CMK (cell line): ENCODE measurements around the gene RPS19.

Experiments used
- DNase-seq: peaks from one replicate; pipeline ENCODE4 v3.0.0-alpha.2; 2010; ENCODE audit warnings: low read depth

The RPS19 gene

GRCh38 chr19:41879080-41879479, 19.0 kb downstream of the RPS19 start:
- DNase-seq: no peak

- no peak for DNase-seq
These were observed 19.7 kb downstream of the RPS19 start for GRCh38 chr19:41879670-41880328.

- no peak for DNase-seq
These were observed 20.3 kb downstream of the RPS19 start for GRCh38 chr19:41880329-41880708.

- no peak for DNase-seq
These were observed 22.8 kb downstream of the RPS19 start, which contains the start of gene ARHGEF1 for GRCh38 chr19:41882568-41883462. Gene ARHGEF1, plus strand, starts transcription at chr19:41883184. Its CDS starts 4,899 bp downstream, at chr19:41888083.

- no peak for DNase-seq
These were observed 23.4 kb downstream of the RPS19 start for GRCh38 chr19:41883463-41883820.

- DNase-seq: peak; percentile 92
These were observed 24.0 kb downstream of the RPS19 start for GRCh38 chr19:41883821-41884733.

GRCh38 chr19:41886761-41887710, 27.0 kb downstream of the RPS19 start:
- DNase-seq: peak; percentile 69

GRCh38 chr19:41887711-41888382, 27.8 kb downstream of the RPS19 start:
- DNase-seq: no peak

- DNase-seq: no peak
These were observed 28.9 kb downstream of the RPS19 start for GRCh38 chr19:41888926-41889325.

- no peak for DNase-seq
These were observed 29.8 kb downstream of the RPS19 start for GRCh38 chr19:41889896-41890295.

GRCh38 chr19:41890936-41891335, 30.9 kb downstream of the RPS19 start:
- no peak for DNase-seq

- DNase-seq: no peak
These were observed 32.3 kb downstream of the RPS19 start for GRCh38 chr19:41892173-41892902.

- DNase-seq: no peak
These were observed 33.8 kb downstream of the RPS19 start for GRCh38 chr19:41893899-41894298.

GRCh38 chr19:41894350-41894749, 34.3 kb downstream of the RPS19 start:
- DNase-seq: no peak

GRCh38 chr19:41895745-41896580, 35.9 kb downstream of the RPS19 start:
- no peak for DNase-seq

- no peak for DNase-seq
These were observed 36.5 kb downstream of the RPS19 start for GRCh38 chr19:41896581-41896942.

GRCh38 chr19:41897181-41897580, 37.1 kb downstream of the RPS19 start:
- DNase-seq: no peak

- DNase-seq: no peak
These were observed 37.8 kb downstream of the RPS19 start for GRCh38 chr19:41897820-41898219.

- no peak for DNase-seq
These were observed 38.2 kb downstream of the RPS19 start for GRCh38 chr19:41898235-41898634.
